ENCODE measurements around the gene DHCR24. TPM values are rescaled to one million over a fixed set of nuclear protein-coding genes. Genes with fewer than 3 reads are reported as not detected.
A peak's percentile ranks its signal among the peaks of the same experiment; 100 is the strongest.
"Not testable (repeated sequence)": the region's sequence is repeated elsewhere in the genome, so short reads cannot be mapped to it uniquely, and the experiment has no call there.

The DHCR24 gene
- total RNA-seq, 1 donor from 2014 or later, result 98.4 TPM

- no peak for DNase-seq
Observed at GRCh38 chr1:54888080-54888733, 1.2 kb upstream of the DHCR24 start.

- no peak for DNase-seq
Observed at GRCh38 chr1:54887665-54888071, 673 bp upstream of the DHCR24 start.

- no peak for DNase-seq
Observed at GRCh38 chr1:54885807-54886723, 930 bp downstream of the DHCR24 start.

GRCh38 chr1:54885237-54885679 is 1.7 kb downstream of the DHCR24 start:
- no peak for DNase-seq

- DNase-seq, result no peak
Observed at GRCh38 chr1:54884768-54885167, 2.2 kb downstream of the DHCR24 start.

- peak; percentile 71 for DNase-seq
Observed at GRCh38 chr1:54884135-54884586, 2.8 kb downstream of the DHCR24 start.

- no peak for DNase-seq
Observed at GRCh38 chr1:54883349-54884102, 3.5 kb downstream of the DHCR24 start.

- DNase-seq, result no peak
Observed at GRCh38 chr1:54882519-54882918, 4.5 kb downstream of the DHCR24 start.

- DNase-seq, result not testable (repeated sequence)
Observed at GRCh38 chr1:54881604-54882003, 5.4 kb downstream of the DHCR24 start.

GRCh38 chr1:54879872-54880271 is 7.1 kb downstream of the DHCR24 start:
- no peak for DNase-seq

GRCh38 chr1:54876814-54877213 is 10.2 kb downstream of the DHCR24 start:
- no peak for DNase-seq

GRCh38 chr1:54875000-54875399 is 12.0 kb downstream of the DHCR24 start:
- no peak for DNase-seq

- no peak for DNase-seq
Observed at GRCh38 chr1:54874079-54874830, 12.7 kb downstream of the DHCR24 start.

GRCh38 chr1:54872036-54872331 is 15.0 kb downstream of the DHCR24 start:
- no peak for DNase-seq

- DNase-seq, result no peak
Observed at GRCh38 chr1:54871275-54872035, 15.5 kb downstream of the DHCR24 start.

- DNase-seq, result no peak
Observed at GRCh38 chr1:54870869-54871268, 16.1 kb downstream of the DHCR24 start.

- no peak for DNase-seq
Observed at GRCh38 chr1:54869173-54869851, 17.7 kb downstream of the DHCR24 start.

GRCh38 chr1:54867717-54868057 is 19.3 kb downstream of the DHCR24 start:
- no peak for DNase-seq

- no peak for DNase-seq
Observed at GRCh38 chr1:54866801-54867716, 19.9 kb downstream of the DHCR24 start.
